ENCODE measurements around the gene FAM107B. TPM values are rescaled to one million over a fixed set of nuclear protein-coding genes. Genes with fewer than 3 reads are reported as not detected.

FAM107B gene
- total and polyA plus RNA-seq, 4 experiments from 2014 or later: 191 to 346 (median 238) TPM

Other genes with a start within 250 kb of the FAM107B start
- gene CDNF, start 63.1 kb upstream of the FAM107B start, total RNA-seq: 1 to 10 TPM; 1.7 to 2.5 TPM
- 1 to 10 TPM in 1 of 2 donors, under 1 TPM in 1; 0.94 to 1.8 TPM for gene CDNF, start 63.1 kb upstream of the FAM107B start, polyA plus RNA-seq
- 10 to 100 TPM; 16.0 to 17.7 TPM for gene HSPA14, start 63.4 kb upstream of the FAM107B start, total RNA-seq
- 10 to 100 TPM; 17.4 to 18.7 TPM for gene HSPA14, start 63.4 kb upstream of the FAM107B start, polyA plus RNA-seq
- 10 to 100 TPM; 16.2 to 17.0 TPM for gene MSANTD7, start 63.4 kb upstream of the FAM107B start, total RNA-seq
- 1 to 10 TPM; 6.5 to 8.3 TPM for gene MSANTD7, start 63.4 kb upstream of the FAM107B start, polyA plus RNA-seq
- gene SUV39H2, start 104.0 kb upstream of the FAM107B start, total RNA-seq: 1 to 10 TPM; 5.0 to 5.7 TPM
- 1 to 10 TPM; 4.4 to 6.1 TPM for gene SUV39H2, start 104.0 kb upstream of the FAM107B start, polyA plus RNA-seq
- gene DCLRE1C, start 179.2 kb upstream of the FAM107B start, total RNA-seq: 10 to 100 TPM; 31.2 to 34.9 TPM
- 10 to 100 TPM; 12.3 to 24.5 TPM for gene DCLRE1C, start 179.2 kb upstream of the FAM107B start, polyA plus RNA-seq
- gene MEIG1, start 184.5 kb upstream of the FAM107B start, total RNA-seq: not detected
- gene MEIG1, start 184.5 kb upstream of the FAM107B start, polyA plus RNA-seq: under 1 TPM; 0.62 to 0.99 TPM